HEK293 (cell line): ENCODE measurements around the gene MC5R.

Experiments used
- BCL11B ChIP-seq: fragments of 450-650 bp; formaldehyde crosslinking; IDR thresholded peaks from 2 replicates; pipeline ENCODE4 v1.5.1; 2016; ENCODE audit warnings: low read depth, missing biosample characterization, missing genetic modification characterization
- KLF10 ChIP-seq: fragments of 450-650 bp; IDR thresholded peaks from 2 replicates; pipeline ENCODE4 v1.5.1; 2018; ENCODE audit warnings: missing biosample characterization, mild to moderate bottlenecking, missing genetic modification characterization
- OVOL3 ChIP-seq: fragments of 450-650 bp; formaldehyde crosslinking; IDR thresholded peaks from 2 replicates; pipeline ENCODE4 v1.5.1; 2016; ENCODE audit warnings: missing biosample characterization, missing genetic modification characterization
- RBAK ChIP-seq: fragments of 450-650 bp; formaldehyde crosslinking; IDR thresholded peaks from 2 replicates; pipeline ENCODE4 v1.5.1; 2016; ENCODE audit warnings: missing biosample characterization, missing genetic modification characterization
- REST ChIP-seq: fragments of 450-650 bp; formaldehyde crosslinking; IDR thresholded peaks from 2 replicates; pipeline ENCODE4 v1.5.1; 2016; ENCODE audit warnings: missing biosample characterization, missing genetic modification characterization
- SALL2 ChIP-seq: fragments of 450-650 bp; formaldehyde crosslinking; IDR thresholded peaks from 2 replicates; pipeline ENCODE4 v1.5.0; 2017; ENCODE audit warnings: missing biosample characterization, mild to moderate bottlenecking, missing genetic modification characterization, borderline replicate concordance
- SCRT1 ChIP-seq: fragments of 450-650 bp; formaldehyde crosslinking; IDR thresholded peaks from 2 replicates; pipeline ENCODE4 v1.5.1; 2016; ENCODE audit warnings: missing biosample characterization, missing genetic modification characterization, borderline replicate concordance
- SCRT2 ChIP-seq: fragments of 450-650 bp; formaldehyde crosslinking; IDR thresholded peaks from 2 replicates; pipeline ENCODE4 v1.5.1; 2016; ENCODE audit warnings: missing biosample characterization, missing genetic modification characterization
- WT1 ChIP-seq: fragments of 450-650 bp; formaldehyde crosslinking; IDR thresholded peaks from 2 replicates; pipeline ENCODE4 v1.5.1; 2016; ENCODE audit warnings: missing biosample characterization, missing genetic modification characterization
- ZNF112 ChIP-seq: fragments of 450-650 bp; formaldehyde crosslinking; IDR thresholded peaks from 2 replicates; pipeline ENCODE4 v1.5.0; 2017; ENCODE audit warnings: missing biosample characterization, missing genetic modification characterization
- ZNF114 ChIP-seq: fragments of 450-650 bp; formaldehyde crosslinking; IDR thresholded peaks from 2 replicates; pipeline ENCODE4 v1.5.0; 2017; ENCODE audit warnings: missing biosample characterization, missing genetic modification characterization
- ZNF133 ChIP-seq: fragments of 450-650 bp; formaldehyde crosslinking; IDR thresholded peaks from 2 replicates; pipeline ENCODE4 v1.5.1; 2016; ENCODE audit warnings: missing biosample characterization, missing genetic modification characterization
- ZNF157 ChIP-seq: fragments of 450-650 bp; formaldehyde crosslinking; IDR thresholded peaks from 2 replicates; pipeline ENCODE4 v1.5.1; 2016; ENCODE audit warnings: missing biosample characterization, missing genetic modification characterization
- ZNF16 ChIP-seq: fragments of 450-650 bp; formaldehyde crosslinking; IDR thresholded peaks from 2 replicates; pipeline ENCODE4 v1.5.1; 2016; ENCODE audit warnings: low read depth, missing biosample characterization, missing genetic modification characterization
- ZNF18 ChIP-seq: fragments of 450-650 bp; formaldehyde crosslinking; IDR thresholded peaks from 2 replicates; pipeline ENCODE4 v1.5.1; 2016; ENCODE audit warnings: missing biosample characterization, missing genetic modification characterization
- ZNF221 ChIP-seq: fragments of 450-650 bp; formaldehyde crosslinking; IDR thresholded peaks from 2 replicates; pipeline ENCODE4 v1.5.1; 2017; ENCODE audit warnings: missing biosample characterization, missing genetic modification characterization, borderline replicate concordance
- ZNF223 ChIP-seq: fragments of 450-650 bp; formaldehyde crosslinking; IDR thresholded peaks from 2 replicates; pipeline ENCODE4 v1.5.1; 2016; ENCODE audit warnings: missing biosample characterization, missing genetic modification characterization
- ZNF24 ChIP-seq: fragments of 450-650 bp; formaldehyde crosslinking; IDR thresholded peaks from 2 replicates; pipeline ENCODE4 v1.5.1; 2016; ENCODE audit warnings: missing biosample characterization, missing genetic modification characterization
- ZNF248 ChIP-seq: fragments of 450-650 bp; formaldehyde crosslinking; IDR thresholded peaks from 2 replicates; pipeline ENCODE4 v1.5.1; 2017; ENCODE audit warnings: missing biosample characterization, missing genetic modification characterization
- ZNF292 ChIP-seq: fragments of 450-650 bp; formaldehyde crosslinking; IDR thresholded peaks from 2 replicates; pipeline ENCODE4 v1.5.1; 2016; ENCODE audit warnings: low read depth, missing biosample characterization, missing genetic modification characterization, borderline replicate concordance
- ZNF324 ChIP-seq: fragments of 450-650 bp; formaldehyde crosslinking; IDR thresholded peaks from 2 replicates; pipeline ENCODE4 v1.5.1; 2016; ENCODE audit warnings: missing biosample characterization, missing genetic modification characterization
- ZNF335 ChIP-seq: fragments of 450-650 bp; formaldehyde crosslinking; conservative IDR thresholded peaks from 2 replicates; pipeline ENCODE4 v1.5.1; 2016; ENCODE audit warnings: missing biosample characterization, missing genetic modification characterization
- ZNF416 ChIP-seq: fragments of 450-650 bp; formaldehyde crosslinking; IDR thresholded peaks from 2 replicates; pipeline ENCODE4 v1.5.1; 2016; ENCODE audit warnings: missing biosample characterization, missing genetic modification characterization
- ZNF501 ChIP-seq: fragments of 450-650 bp; formaldehyde crosslinking; IDR thresholded peaks from 2 replicates; pipeline ENCODE4 v1.5.1; 2016; ENCODE audit warnings: missing biosample characterization, missing genetic modification characterization
- ZNF529 ChIP-seq: fragments of 450-650 bp; formaldehyde crosslinking; IDR thresholded peaks from 2 replicates; pipeline ENCODE4 v1.5.1; 2017; ENCODE audit warnings: missing genetic modification characterization, missing biosample characterization; ENCODE audit not compliant: insufficient replicate concordance
- ZNF596 ChIP-seq: fragments of 450-650 bp; IDR thresholded peaks from 2 replicates; pipeline ENCODE4 v1.5.0; 2018; ENCODE audit warnings: missing biosample characterization, mild to moderate bottlenecking, missing genetic modification characterization, moderate library complexity
- ZNF626 ChIP-seq: fragments of 450-650 bp; sonication (Bioruptor Pico); formaldehyde crosslinking; IDR thresholded peaks from 2 replicates; pipeline ENCODE4 v1.5.1; 2018; ENCODE audit warnings: missing biosample characterization, missing genetic modification characterization, inconsistent platforms
- ZNF639 ChIP-seq: fragments of 450-650 bp; formaldehyde crosslinking; IDR thresholded peaks from 2 replicates; pipeline ENCODE4 v1.5.1; 2016; ENCODE audit warnings: missing biosample characterization, missing genetic modification characterization
- ZNF658 ChIP-seq: fragments of 450-650 bp; formaldehyde crosslinking; IDR thresholded peaks from 2 replicates; pipeline ENCODE4; 2016; ENCODE audit warnings: missing biosample characterization, missing genetic modification characterization
- ZNF776 ChIP-seq: fragments of 450-650 bp; formaldehyde crosslinking; IDR thresholded peaks from 2 replicates; pipeline ENCODE4 v1.5.0; 2017; ENCODE audit warnings: missing biosample characterization, missing genetic modification characterization, borderline replicate concordance
- ZNF785 ChIP-seq: fragments of 450-650 bp; formaldehyde crosslinking; IDR thresholded peaks from 2 replicates; pipeline ENCODE4 v1.5.1; 2016; ENCODE audit warnings: missing biosample characterization, missing genetic modification characterization
- ZNF791 ChIP-seq: fragments of 450-650 bp; formaldehyde crosslinking; IDR thresholded peaks from 2 replicates; pipeline ENCODE4 v1.5.1; 2016; ENCODE audit warnings: missing biosample characterization, missing genetic modification characterization
- ZSCAN30 ChIP-seq: fragments of 450-650 bp; IDR thresholded peaks from 2 replicates; pipeline ENCODE4 v1.5.1; 2018; ENCODE audit warnings: missing biosample characterization, mild to moderate bottlenecking, missing genetic modification characterization, moderate library complexity

The MC5R gene

GRCh38 chr18:13823707-13824395 is at the start of gene MC5R (continued):
- no peak for TF ChIP-seq ZNF596
- TF ChIP-seq ZNF16 (tag by site-specific recombination) = no peak
- no peak for TF ChIP-seq ZNF24
- TF ChIP-seq ZNF248 (tag by site-specific recombination) = 0 out of 2 replicates have a peak, but pooled peaks have one; percentile 65
- no peak for TF ChIP-seq ZNF18 (tag by site-specific recombination)
- no peak for TF ChIP-seq BCL11B (tag by site-specific recombination)
- no peak for TF ChIP-seq ZNF292 (tag by site-specific recombination)
- peak; percentile 30; the same call in 1 of the 2 replicates for TF ChIP-seq ZNF501 (tag by site-specific recombination)
- no peak for TF ChIP-seq OVOL3 (tag by site-specific recombination)
- peak; percentile 44; the same call in 1 of the 2 replicates for TF ChIP-seq ZNF157
- TF ChIP-seq ZNF133 = peak; percentile 57; the same call in 1 of the 2 replicates
- TF ChIP-seq ZNF776 (tag by site-specific recombination) = no peak
- peak; percentile 61; the same call in 1 of the 2 replicates for TF ChIP-seq ZNF112 (tag by site-specific recombination)
- peak; percentile 46; the same call in 1 of the 2 replicates for TF ChIP-seq RBAK (tag by site-specific recombination)
- 0 out of 2 replicates have a peak, but pooled peaks have one; percentile 19 for TF ChIP-seq ZNF223 (tag by site-specific recombination)
- 0 out of 2 replicates have a peak, but pooled peaks have one; percentile 10 for TF ChIP-seq ZNF791 (tag by site-specific recombination)
- peak; percentile 70; the same call in 1 of the 2 replicates for TF ChIP-seq ZNF785 (tag by site-specific recombination)
- no peak; the same call in 1 of the 2 replicates for TF ChIP-seq ZNF416 (tag by site-specific recombination)
- TF ChIP-seq ZNF221 (tag by site-specific recombination) = no peak
- TF ChIP-seq ZNF626 (tag by site-specific recombination) = no peak
- TF ChIP-seq ZNF335 (tag by site-specific recombination) = peak; percentile 67
- no peak for TF ChIP-seq ZNF639 (tag by site-specific recombination)
- TF ChIP-seq KLF10 (tag by site-specific recombination) = no peak
- TF ChIP-seq SCRT2 = peak; percentile 60; the same call in 1 of the 2 replicates
- TF ChIP-seq WT1 (tag by site-specific recombination) = no peak; the same call in 1 of the 2 replicates
- peak; percentile 75; the same call in 1 of the 2 replicates for TF ChIP-seq SCRT1 (tag by site-specific recombination)
- TF ChIP-seq REST (tag by site-specific recombination) = no peak
- 0 out of 2 replicates have a peak, but pooled peaks have one; percentile 38 for TF ChIP-seq ZSCAN30 (tag by site-specific recombination)
- no peak for TF ChIP-seq ZNF114 (tag by site-specific recombination)
- TF ChIP-seq ZNF324 (tag by site-specific recombination) = no peak
- no peak for TF ChIP-seq SALL2 (tag by site-specific recombination)
- no peak for TF ChIP-seq ZNF658
- TF ChIP-seq ZNF529 (tag by site-specific recombination) = no peak
